ENCODE data around the gene FCRLA. TPM values are rescaled to one million over a fixed set of nuclear protein-coding genes. Genes with fewer than 3 reads are reported as not detected.
A peak's percentile ranks its signal among the peaks of the same experiment; 100 is the strongest.

Gene FCRLA
- total RNA-seq, 1 experiment from 2014 or later: 0.25 TPM

DNA sequence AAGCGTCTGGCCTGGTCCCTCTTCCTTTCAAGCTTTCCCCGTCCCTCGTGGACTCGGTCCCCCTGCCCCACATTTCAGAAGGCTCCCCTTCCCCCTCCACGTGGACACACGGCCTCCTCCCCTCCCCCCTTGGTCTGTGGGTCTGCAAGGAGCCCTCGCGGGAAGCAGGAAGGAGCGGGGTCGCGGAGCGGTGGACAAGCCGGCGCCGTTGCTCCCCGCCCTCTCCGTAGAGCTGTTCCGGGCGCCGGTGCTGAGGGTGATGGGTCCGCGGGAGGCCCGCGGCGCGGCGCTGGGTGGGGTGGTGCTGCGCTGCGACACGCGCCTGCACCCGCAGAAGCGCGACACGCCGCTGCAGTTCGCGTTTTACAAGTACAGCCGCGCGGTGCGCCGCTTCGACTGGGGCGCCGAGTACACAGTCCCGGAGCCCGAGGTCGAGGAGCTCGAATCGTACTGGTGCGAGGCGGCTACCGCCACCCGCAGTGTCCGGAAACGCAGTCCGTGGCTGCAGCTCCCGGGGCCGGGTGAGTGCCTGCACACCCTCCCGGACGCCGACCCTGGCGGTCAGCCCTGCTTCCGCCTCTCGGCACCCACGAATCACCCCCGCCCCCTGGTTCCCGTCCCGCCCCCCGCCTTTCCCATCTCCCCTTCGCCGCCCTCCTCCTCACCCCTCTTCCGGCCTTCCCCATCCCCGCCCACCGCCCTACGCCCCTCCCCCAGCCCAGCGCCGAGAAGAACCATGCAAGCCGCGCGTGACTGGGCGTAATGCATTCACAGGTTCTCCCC lies 19.6 kb downstream of the FCRLA start:
- H3K4me1 ChIP-seq (ENCODE audit: control insufficient read depth in 1 of 2, insufficient read depth in 2 of 2, low read length in 2 of 2): peaks cover 26 to 90% of the 10 kb centered on the region in 2 experiments
- peak overlapping the region; percentile 66 to 75 for H3K4me3 ChIP-seq (replicated peaks in 1 of 2; ENCODE audit: low read depth in 1 of 2, low read length in 2 of 2)
- H3K36me3 ChIP-seq (ENCODE audit: control insufficient read depth in 1 of 2, insufficient read depth in 2 of 2, low read length in 2 of 2): no peaks in the 10 kb centered on the region
- intact Hi-C loops (cut with micrococcal nuclease): no loop called here
- H3K9me2 ChIP-seq (ENCODE audit: insufficient read depth): no peaks in the 10 kb centered on the region
- BruUV-seq (replicated peaks): no TSS peak
- ChIA-PET CTCF (interaction anchor here (0.6 to 1.2 kb wide), 4 partner anchors 9 to 44 kb away, joined by 3 read pairs; no protein-coding TSS in a partner anchor), POLR2A (interaction anchor here (0.7 to 2.1 kb wide), 4 partner anchors 10 to 24 kb away, joined by 3 to 7 read pairs (median 5); partner anchors contain the start of gene DUSP12), RAD21 (ENCODE audit: low non-redundant PET in 1 of 2, low total read pairs in 2 of 2, uncharacterized antibody in 2 of 2, unreplicated experiment in 2 of 2) (interaction anchor here (0.5 to 0.9 kb wide), 2 partner anchors 15 to 114 kb away, joined by 3 to 4 read pairs; no protein-coding TSS in a partner anchor)
- DNase-seq (ENCODE audit: low read depth, low spot score) (peak; percentile 56), ATAC-seq (peak; percentile 80)
- peak; percentile 11 for TF ChIP-seq YY1 (IDR thresholded peaks at IDR 0.05; ENCODE audit: extremely low read depth, insufficient replicate concordance, low read depth, low read length)
- TF ChIP-seq POLR2A (IDR thresholded peaks at IDR 0.05; ENCODE audit: borderline replicate concordance, extremely low read depth, insufficient read depth, insufficient read length): peak; percentile 83
- TF ChIP-seq, protein P1, sequence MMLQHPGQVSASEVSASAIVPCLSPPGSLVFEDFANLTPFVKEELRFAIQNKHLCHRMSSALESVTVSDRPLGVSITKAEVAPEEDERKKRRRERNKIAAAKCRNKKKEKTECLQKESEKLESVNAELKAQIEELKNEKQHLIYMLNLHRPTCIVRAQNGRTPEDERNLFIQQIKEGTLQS (IDR thresholded peaks at IDR 0.05): no peak
- TF ChIP-seq, protein P2, sequence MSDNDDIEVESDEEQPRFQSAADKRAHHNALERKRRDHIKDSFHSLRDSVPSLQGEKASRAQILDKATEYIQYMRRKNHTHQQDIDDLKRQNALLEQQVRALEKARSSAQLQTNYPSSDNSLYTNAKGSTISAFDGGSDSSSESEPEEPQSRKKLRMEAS (IDR thresholded peaks at IDR 0.05): peak; percentile 70
- 0 out of 2 replicates have a peak, but pooled peaks have one; percentile 36 for TF ChIP-seq ZFX (IDR thresholded peaks at IDR 0.05)
- TF ChIP-seq, protein P3, sequence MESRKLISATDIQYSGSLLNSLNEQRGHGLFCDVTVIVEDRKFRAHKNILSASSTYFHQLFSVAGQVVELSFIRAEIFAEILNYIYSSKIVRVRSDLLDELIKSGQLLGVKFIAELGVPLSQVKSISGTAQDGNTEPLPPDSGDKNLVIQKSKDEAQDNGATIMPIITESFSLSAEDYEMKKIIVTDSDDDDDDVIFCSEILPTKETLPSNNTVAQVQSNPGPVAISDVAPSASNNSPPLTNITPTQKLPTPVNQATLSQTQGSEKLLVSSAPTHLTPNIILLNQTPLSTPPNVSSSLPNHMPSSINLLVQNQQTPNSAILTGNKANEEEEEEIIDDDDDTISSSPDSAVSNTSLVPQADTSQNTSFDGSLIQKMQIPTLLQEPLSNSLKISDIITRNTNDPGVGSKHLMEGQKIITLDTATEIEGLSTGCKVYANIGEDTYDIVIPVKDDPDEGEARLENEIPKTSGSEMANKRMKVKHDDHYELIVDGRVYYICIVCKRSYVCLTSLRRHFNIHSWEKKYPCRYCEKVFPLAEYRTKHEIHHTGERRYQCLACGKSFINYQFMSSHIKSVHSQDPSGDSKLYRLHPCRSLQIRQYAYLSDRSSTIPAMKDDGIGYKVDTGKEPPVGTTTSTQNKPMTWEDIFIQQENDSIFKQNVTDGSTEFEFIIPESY (IDR thresholded peaks at IDR 0.05; ENCODE audit: extremely low read depth, insufficient replicate concordance, low read length): no peak
- TF ChIP-seq TCF7L2 (IDR thresholded peaks at IDR 0.05; ENCODE audit: borderline replicate concordance, extremely low read depth, insufficient read depth, insufficient read length): peak; percentile 3
- TF ChIP-seq POLR2AphosphoS5 (IDR thresholded peaks at IDR 0.05; ENCODE audit: low read depth, low read length): peak; percentile 89
- no peaks in the 10 kb centered on the region for H3K9me3 ChIP-seq (ENCODE audit: control insufficient read depth in 1 of 2, insufficient read depth in 1 of 2, low read depth in 1 of 2, low read length in 2 of 2)
- H3K9ac ChIP-seq (ENCODE audit: low read length): peak overlapping the region; percentile 84
- H2AFZ ChIP-seq (ENCODE audit: low read depth, low read length, poor library complexity, severe bottlenecking): peak overlapping the region; percentile 48
- H3K27ac ChIP-seq (ENCODE audit: low read depth, low read length): peak overlapping the region; percentile 87
- H3K4me2 ChIP-seq (ENCODE audit: low read length): peak overlapping the region; percentile 95
- H4K20me1 ChIP-seq (ENCODE audit: insufficient read depth): no peaks in the 10 kb centered on the region
- no peaks in the 10 kb centered on the region for H3K27me3 ChIP-seq (ENCODE audit: insufficient read depth, low read length)
- H3K79me2 ChIP-seq (ENCODE audit: insufficient read depth, low read length): no peaks in the 10 kb centered on the region; the same call in 1 of the 2 replicates
